Inflammatory macrophage (primary cell): Measurements from ENCODE around the gene TSSK3.

ENCODE experiments used
- DNase-seq, 2 donors: peaks; one replicate each; pipeline ENCODE4 v3.0.0-alpha.2; 2020 to 2022
- total RNA-seq, 18 experiments: gene quantifications; one replicate each; lab custom pipeline; 2026; ENCODE audit warnings: mixed read lengths in 6 of 18, inconsistent platforms in 2 of 18; lab: John Stamatoyannopoulos, UW

TSSK3 gene
- 0 to 0.39 (median 0.09) reads per million in 18 experiments for total RNA-seq

- DNase-seq: no peak
These were observed at the start of gene TSSK3, which contains the start of gene FAM229A for GRCh38 chr1:32362474-32363313. TSSK3 (plus strand) TSS chr1:32362539; CDS start chr1:32362702, 163 bp downstream. FAM229A (minus strand) TSS chr1:32362485; CDS start chr1:32362091, 394 bp downstream.

- no peak for DNase-seq
These were observed 45.4 kb upstream of the TSSK3 start for GRCh38 chr1:32316903-32317277.

GRCh38 chr1:32318127-32318869 is 44.0 kb upstream of the TSSK3 start:
- no peak for DNase-seq

GRCh38 chr1:32321712-32322291 is 40.5 kb upstream of the TSSK3 start:
- no peak for DNase-seq

GRCh38 chr1:32327204-32327603 is 35.1 kb upstream of the TSSK3 start:
- DNase-seq: no peak

GRCh38 chr1:32329931-32330466 is 32.3 kb upstream of the TSSK3 start:
- DNase-seq: no peak

- DNase-seq: no peak
These were observed 31.7 kb upstream of the TSSK3 start for GRCh38 chr1:32330558-32331151.

- no peak for DNase-seq
These were observed 30.8 kb upstream of the TSSK3 start for GRCh38 chr1:32331549-32331948.

GRCh38 chr1:32332290-32333079 is 29.9 kb upstream of the TSSK3 start:
- no peak for DNase-seq

- no peak for DNase-seq
These were observed 28.9 kb upstream of the TSSK3 start for GRCh38 chr1:32333251-32333963.

GRCh38 chr1:32334274-32334861 is 28.0 kb upstream of the TSSK3 start:
- no peak for DNase-seq

- DNase-seq: peak; percentile 12 to 48
These were observed 27.3 kb upstream of the TSSK3 start for GRCh38 chr1:32334864-32335534.

GRCh38 chr1:32335535-32335789 is 26.9 kb upstream of the TSSK3 start:
- no peak for DNase-seq

GRCh38 chr1:32335790-32336590 is 26.3 kb upstream of the TSSK3 start, which contains the start of gene MARCKSL1:
MARCKSL1 (minus strand) TSS chr1:32336233; CDS start chr1:32336033, 200 bp downstream.
- DNase-seq: peak; percentile 47 to 53

- DNase-seq: no peak
These were observed 25.8 kb upstream of the TSSK3 start for GRCh38 chr1:32336591-32336932.

GRCh38 chr1:32336963-32337675 is 25.2 kb upstream of the TSSK3 start:
- peak; percentile 92 to 95 for DNase-seq

GRCh38 chr1:32337855-32338636 is 24.3 kb upstream of the TSSK3 start:
- peak; percentile 74 to 75 for DNase-seq

- no peak for DNase-seq
These were observed 23.6 kb upstream of the TSSK3 start for GRCh38 chr1:32338637-32339145.
